ENCODE results near the gene PRRX2.
"Not testable (repeated sequence)": the region's sequence is repeated elsewhere in the genome, so short reads cannot be mapped to it uniquely, and the experiment has no call there.

The PRRX2 gene

DNA sequence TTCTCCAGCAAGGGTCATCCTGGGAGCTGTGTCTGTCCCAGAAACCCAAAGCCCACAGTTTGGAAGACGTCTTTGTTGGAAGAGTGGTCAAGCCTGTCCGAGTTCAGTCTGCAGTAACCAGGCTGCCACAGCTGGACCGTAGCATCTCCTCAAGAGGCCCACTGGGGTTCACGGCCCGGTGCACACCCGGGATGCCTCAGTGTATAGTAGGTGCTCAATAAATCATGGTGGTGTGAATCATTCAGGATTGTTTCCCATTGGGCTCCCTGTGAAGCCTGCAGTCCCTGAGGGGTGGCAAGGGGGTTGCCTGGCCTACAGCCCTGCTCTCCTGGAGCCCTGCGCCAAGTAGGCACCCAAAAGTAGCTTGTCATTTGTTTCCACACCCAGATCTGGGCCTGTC, 10.3 kb upstream of the PRRX2 start:
- DNase-seq: no peak

GRCh38 chr9:129655696-129656095, 9.8 kb upstream of the PRRX2 start:
- no peak for DNase-seq

DNA sequence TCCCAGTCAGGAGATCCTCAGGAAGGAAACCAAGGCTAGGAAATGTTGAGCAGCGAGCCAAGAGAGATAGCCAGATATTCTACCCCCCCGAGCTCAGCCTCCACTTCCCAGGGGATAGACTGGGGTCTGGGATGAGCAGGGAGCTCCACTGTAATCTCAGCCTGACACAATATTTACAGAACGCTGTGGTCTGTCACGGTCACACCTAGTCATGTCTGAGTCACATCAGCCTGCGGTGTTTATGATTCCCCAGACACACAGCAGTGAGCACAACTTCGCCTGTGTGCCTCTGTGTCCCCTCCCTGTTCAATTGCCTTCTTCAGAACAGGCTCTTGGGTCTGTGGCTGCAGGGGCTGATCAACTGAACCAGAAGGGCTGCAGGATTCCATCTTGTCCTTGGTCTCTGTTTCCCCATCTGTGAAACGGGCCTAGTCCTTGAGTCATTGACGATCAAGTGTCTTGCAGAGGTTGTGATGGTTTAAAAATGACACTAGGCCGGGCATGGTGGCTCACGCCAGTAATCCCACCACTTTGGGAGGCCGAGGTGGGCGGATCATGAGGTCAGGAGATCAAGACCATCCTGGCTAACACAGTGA, 8.6 kb upstream of the PRRX2 start:
- DNase-seq: no peak

GRCh38 chr9:129661029-129661428, 4.4 kb upstream of the PRRX2 start:
- no peak for DNase-seq

- DNase-seq: not testable (repeated sequence)
These were observed 3.2 kb upstream of the PRRX2 start for GRCh38 chr9:129662239-129662638.

GRCh38 chr9:129664746-129665388, 580 bp upstream of the PRRX2 start:
- DNase-seq: no peak

GRCh38 chr9:129665814-129666520, 520 bp downstream of the PRRX2 start:
- DNase-seq: no peak

DNA sequence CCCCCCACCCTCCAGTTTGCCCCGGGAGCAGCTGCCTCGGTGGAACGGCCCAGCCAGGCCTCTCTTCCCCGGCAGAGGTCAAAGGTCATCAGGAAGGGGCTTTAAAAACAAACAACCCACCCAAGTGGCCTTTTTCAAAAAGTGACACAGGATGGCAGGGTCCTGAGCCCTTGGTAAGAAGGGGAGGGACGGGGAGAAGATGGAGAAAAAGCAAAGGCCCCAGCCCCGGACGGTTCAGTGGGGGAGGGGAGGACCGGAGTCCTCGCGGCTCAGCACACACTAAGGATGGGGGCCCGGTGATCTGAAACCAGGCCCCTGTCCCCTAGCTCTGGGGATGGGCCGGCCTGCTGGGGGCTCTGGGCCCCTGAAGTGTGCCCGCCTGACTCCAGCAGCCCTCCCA, 1.1 kb downstream of the PRRX2 start:
- no peak for DNase-seq

DNA sequence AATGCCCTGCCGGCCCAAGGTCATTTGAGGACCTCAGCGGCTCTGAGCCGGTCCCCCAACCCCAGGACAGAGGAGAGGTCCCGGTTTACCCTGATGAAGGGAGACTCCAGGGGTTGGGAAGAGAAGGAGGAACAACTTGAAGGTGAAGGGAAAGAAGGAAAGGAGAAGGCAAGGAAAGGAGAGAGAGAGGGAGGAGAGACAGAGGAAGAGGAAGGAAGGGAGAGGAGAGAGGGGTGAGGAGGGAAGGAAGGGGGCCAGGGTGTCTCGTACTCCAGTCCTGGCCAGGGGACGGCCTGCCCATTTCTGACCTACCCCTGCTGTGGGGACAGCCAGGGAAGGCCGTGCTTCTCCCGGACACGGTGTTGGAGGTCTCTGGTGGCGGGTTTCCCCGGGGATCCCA, 1.9 kb downstream of the PRRX2 start:
- DNase-seq: no peak

DNA sequence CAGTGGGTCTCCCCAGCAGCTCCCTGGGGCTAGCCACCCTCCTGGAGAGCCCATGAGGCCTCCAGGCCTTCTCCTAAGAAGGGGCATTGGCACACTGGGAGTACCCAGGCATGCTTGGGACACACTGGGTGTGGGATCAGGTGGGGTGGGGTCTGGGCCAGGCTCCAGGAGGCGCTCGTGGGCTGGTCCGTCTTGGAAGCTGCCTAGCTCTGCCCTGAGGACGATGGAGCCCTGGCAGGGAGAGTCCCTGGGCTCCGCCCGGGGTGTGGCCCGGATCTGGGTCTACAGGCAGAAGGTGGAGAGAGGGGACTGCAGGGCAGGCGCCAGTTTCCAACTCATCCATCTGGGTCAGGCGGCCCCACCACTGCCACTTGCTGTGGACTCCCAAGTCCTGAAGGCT, 2.4 kb downstream of the PRRX2 start:
- no peak for DNase-seq

- DNase-seq: no peak
These were observed 3.8 kb downstream of the PRRX2 start for GRCh38 chr9:129669141-129669718.

- DNase-seq: no peak
These were observed 4.5 kb downstream of the PRRX2 start for GRCh38 chr9:129669946-129670345.

GRCh38 chr9:129671065-129671464, 5.6 kb downstream of the PRRX2 start:
- DNase-seq: no peak

DNA sequence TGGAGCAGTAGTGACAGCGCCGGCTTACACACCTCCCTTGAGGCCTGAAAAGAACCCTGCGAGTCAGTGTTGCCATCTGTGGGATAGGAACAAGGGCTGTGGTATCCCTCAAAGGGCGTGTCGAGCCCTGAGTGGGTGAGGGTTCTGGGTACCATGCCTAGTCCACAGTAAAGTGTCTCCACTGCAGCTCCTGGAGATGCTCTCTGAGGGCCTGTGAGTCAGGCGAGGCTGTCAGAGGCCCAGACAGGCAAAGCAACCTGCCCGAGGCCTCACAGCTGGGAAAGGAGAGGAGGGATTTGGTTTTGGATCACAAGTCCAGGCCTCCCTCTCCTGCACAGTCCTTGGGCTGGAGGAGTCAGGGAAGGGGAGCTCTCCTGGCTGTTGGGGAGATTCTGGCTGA, 6.1 kb downstream of the PRRX2 start:
- DNase-seq: no peak

GRCh38 chr9:129672702-129673101, 7.3 kb downstream of the PRRX2 start:
- DNase-seq: no peak

- no peak for DNase-seq
These were observed 8.2 kb downstream of the PRRX2 start for GRCh38 chr9:129673602-129674001.

- DNase-seq: no peak
These were observed 8.8 kb downstream of the PRRX2 start for GRCh38 chr9:129674229-129674628.

GRCh38 chr9:129675620-129676019, 10.2 kb downstream of the PRRX2 start:
- DNase-seq: no peak

GRCh38 chr9:129676287-129676686, 10.8 kb downstream of the PRRX2 start:
- DNase-seq: no peak

DNA sequence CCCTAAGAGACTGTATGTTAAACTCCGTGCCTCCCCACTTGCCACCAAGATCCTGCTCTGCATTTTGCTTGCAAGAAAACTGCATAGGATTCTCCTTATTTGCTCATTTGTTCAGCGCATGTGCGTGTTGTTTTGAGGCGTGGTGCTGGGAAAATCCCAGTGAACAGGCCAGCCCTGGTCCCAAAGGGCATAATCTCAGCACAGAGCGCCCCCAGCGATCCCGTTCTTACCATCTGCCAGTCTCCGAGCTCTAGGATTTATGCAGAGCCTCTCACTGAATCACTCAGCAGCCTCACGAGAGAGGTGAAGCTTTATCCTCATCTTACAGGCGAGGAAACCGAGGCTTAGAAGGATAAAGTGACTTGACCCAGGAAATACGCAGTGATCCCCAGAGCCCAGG, 11.5 kb downstream of the PRRX2 start:
- DNase-seq: no peak

DNA sequence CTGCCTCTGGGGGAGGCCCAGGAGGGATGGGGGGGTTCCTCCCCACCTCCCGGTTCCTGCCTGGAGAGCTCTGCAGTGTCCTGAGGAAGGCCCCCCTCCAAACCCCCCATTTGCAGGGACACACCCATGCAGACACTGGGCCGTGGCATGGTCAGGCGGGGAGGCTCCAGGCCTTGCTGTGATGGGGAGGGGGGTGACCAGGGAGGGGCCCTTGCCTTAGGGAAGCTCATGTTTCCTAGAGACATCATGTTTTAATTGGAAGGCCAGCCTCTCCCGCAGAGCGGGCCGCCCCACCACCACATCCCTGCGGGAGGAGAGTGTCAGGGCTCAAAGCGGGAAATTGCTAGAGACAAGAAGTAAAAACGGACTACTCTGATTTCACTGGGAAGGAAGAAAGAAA, 12.0 kb downstream of the PRRX2 start:
- no peak for DNase-seq

- DNase-seq: no peak
These were observed 13.4 kb downstream of the PRRX2 start for GRCh38 chr9:129678844-129679243.

GRCh38 chr9:129679537-129679936, 14.1 kb downstream of the PRRX2 start:
- no peak for DNase-seq

- DNase-seq: no peak
These were observed 16.5 kb downstream of the PRRX2 start for GRCh38 chr9:129681924-129682323.

Data from GOT3 (cell line).